ENCODE measurements around the gene OTUD3. TPM values are rescaled to one million over a fixed set of nuclear protein-coding genes. Genes with fewer than 3 reads are reported as not detected.

Gene OTUD3
- total RNA-seq, 2 donors from 2014 or later: 5.3 to 16.5 TPM

- H3K4me1 ChIP-seq (replicated peaks): no peaks in the 10 kb centered on the region
- H3K9me3 ChIP-seq: no peaks in the 10 kb centered on the region
- H3K27ac ChIP-seq: no peak overlapping the region
- intact Hi-C loops (cut with DNase I): loop anchor here (10.0 kb wide), 1 partner anchor 96 kb away; no protein-coding TSS in a partner anchor
- no peak overlapping the region for H3K4me3 ChIP-seq
- H3K27me3 ChIP-seq (replicated peaks; ENCODE audit: insufficient read depth): no peaks in the 10 kb centered on the region
- peak; percentile 86 for TF ChIP-seq POLR2AphosphoS5 (IDR thresholded peaks at IDR 0.05)
- TF ChIP-seq POLR2A (IDR thresholded peaks at IDR 0.05): no peak
- TF ChIP-seq CTCF (IDR thresholded peaks at IDR 0.05): no peak
- peak; percentile 61 for DNase-seq (ENCODE audit: low spot score)
- WGBS: 17% methylated on average over 2 of the region's 2 CpGs
- no peaks in the 10 kb centered on the region for H3K36me3 ChIP-seq
Measured at GRCh38 chr1:19861034-19861433, 21.2 kb upstream of the OTUD3 start.

- intact Hi-C loops (cut with DNase I): loop anchor here (10.0 kb wide), 1 partner anchor 97 kb away; no protein-coding TSS in a partner anchor
- Histone ChIP-seq H3K36me3 (no peaks in the 10 kb centered on the region), H3K9me3 (no peaks in the 10 kb centered on the region), H3K4me3 (no peak overlapping the region), H3K27me3 (replicated peaks; ENCODE audit: insufficient read depth) (no peaks in the 10 kb centered on the region), H3K27ac (no peak overlapping the region), H3K4me1 (replicated peaks) (no peaks in the 10 kb centered on the region)
- 77% methylated on average over 1 of the region's 1 CpG for WGBS
- TF ChIP-seq CTCF (IDR thresholded peaks at IDR 0.05) (no peak), POLR2AphosphoS5 (IDR thresholded peaks at IDR 0.05) (no peak), POLR2A (IDR thresholded peaks at IDR 0.05) (no peak)
- no peak for DNase-seq (ENCODE audit: low spot score)
Measured at GRCh38 chr1:19861842-19862530, 20.2 kb upstream of the OTUD3 start.

GRCh38 chr1:19862944-19863343 lies 19.3 kb upstream of the OTUD3 start:
- Histone ChIP-seq H3K36me3 (no peaks in the 10 kb centered on the region), H3K27ac (no peak overlapping the region), H3K9me3 (no peaks in the 10 kb centered on the region), H3K4me3 (no peak overlapping the region), H3K4me1 (replicated peaks) (no peaks in the 10 kb centered on the region), H3K27me3 (replicated peaks; ENCODE audit: insufficient read depth) (no peaks in the 10 kb centered on the region)
- DNase-seq (ENCODE audit: low spot score): no peak
- no peak for TF ChIP-seq CTCF (IDR thresholded peaks at IDR 0.05)
- no peak for TF ChIP-seq POLR2AphosphoS5 (IDR thresholded peaks at IDR 0.05)
- TF ChIP-seq POLR2A (IDR thresholded peaks at IDR 0.05): no peak
- WGBS: 93% methylated on average over 3 of the region's 3 CpGs
- intact Hi-C loops (cut with DNase I): loop anchor here (10.0 kb wide), 1 partner anchor 98 kb away; no protein-coding TSS in a partner anchor

GRCh38 chr1:19864570-19865160 lies 17.5 kb upstream of the OTUD3 start:
- TF ChIP-seq POLR2A (IDR thresholded peaks at IDR 0.05) (no peak), POLR2AphosphoS5 (IDR thresholded peaks at IDR 0.05) (no peak), CTCF (IDR thresholded peaks at IDR 0.05) (no peak)
- H3K27me3 ChIP-seq (replicated peaks; ENCODE audit: insufficient read depth): no peaks in the 10 kb centered on the region
- no peak for DNase-seq (ENCODE audit: low spot score)
- intact Hi-C loops (cut with DNase I): loop anchor here (10.0 kb wide), 1 partner anchor 100 kb away; no protein-coding TSS in a partner anchor
- no peaks in the 10 kb centered on the region for H3K4me1 ChIP-seq (replicated peaks)
- no peak overlapping the region for H3K27ac ChIP-seq
- no peaks in the 10 kb centered on the region for H3K9me3 ChIP-seq
- H3K36me3 ChIP-seq: no peaks in the 10 kb centered on the region
- WGBS: 94% methylated on average over 1 of the region's 1 CpG
- H3K4me3 ChIP-seq: no peak overlapping the region
